ENCODE measurements around the gene SLC6A13. TPM values are rescaled to one million over a fixed set of nuclear protein-coding genes. Genes with fewer than 3 reads are reported as not detected.

The SLC6A13 gene
- total and polyA plus RNA-seq, 7 donors = 0.10 to 0.55 TPM; not detected in 5

GRCh38 chr12:262113-262512 lies 523 bp downstream of the SLC6A13 start:
- DNase-seq = no peak
- Histone ChIP-seq H3K4me1 (no peaks in the 10 kb centered on the region), H3K9me3 (no peaks in the 10 kb centered on the region), H3K36me3 (no peaks in the 10 kb centered on the region), H3K27me3 (peaks cover 4 to 84% (median 29%) of the 10 kb centered on the region in 3 donors), H3K4me3 (no peak overlapping the region), H3K27ac (no peak overlapping the region)
- intact Hi-C loops (cut with DNase I) = no loop called here
- TF ChIP-seq POLR2A (IDR thresholded peaks at IDR 0.05) (no peak), POLR2AphosphoS5 (IDR thresholded peaks at IDR 0.05) (no peak), EP300 (IDR thresholded peaks at IDR 0.05) (no peak), CTCF (IDR thresholded peaks at IDR 0.05) (no peak)

- no peaks in the 10 kb centered on the region for H3K9me3 ChIP-seq
- H3K27ac ChIP-seq = no peak overlapping the region
- no peaks in the 10 kb centered on the region for H3K4me1 ChIP-seq
- no peaks in the 10 kb centered on the region for H3K36me3 ChIP-seq
- 68 to 77% methylated on average over 14 of the region's 14 CpGs for WGBS, 2 donors
- no peak overlapping the region for H3K4me3 ChIP-seq
- peaks cover 4 to 59% (median 27%) of the 10 kb centered on the region in 3 donors for H3K27me3 ChIP-seq
- DNase-seq = no peak
- TF ChIP-seq POLR2AphosphoS5 (IDR thresholded peaks at IDR 0.05) = no peak
- TF ChIP-seq EP300 (IDR thresholded peaks at IDR 0.05) = no peak
- no peak for TF ChIP-seq POLR2A (IDR thresholded peaks at IDR 0.05)
- TF ChIP-seq CTCF (IDR thresholded peaks at IDR 0.05) = no peak
- intact Hi-C loops (cut with DNase I) = no loop called here
Measured at GRCh38 chr12:257521-258321, 4.9 kb downstream of the SLC6A13 start.

GRCh38 chr12:256958-257357 lies 5.7 kb downstream of the SLC6A13 start:
- no peak overlapping the region for H3K4me3 ChIP-seq
- TF ChIP-seq POLR2AphosphoS5 (IDR thresholded peaks at IDR 0.05) (no peak), POLR2A (IDR thresholded peaks at IDR 0.05) (no peak), EP300 (IDR thresholded peaks at IDR 0.05) (no peak), CTCF (IDR thresholded peaks at IDR 0.05) (no peak)
- H3K4me1 ChIP-seq = no peaks in the 10 kb centered on the region
- peaks cover 4 to 52% (median 23%) of the 10 kb centered on the region in 3 donors for H3K27me3 ChIP-seq
- H3K36me3 ChIP-seq = no peaks in the 10 kb centered on the region
- intact Hi-C loops (cut with DNase I) = no loop called here
- no peak overlapping the region for H3K27ac ChIP-seq
- WGBS, 2 donors = 78 to 85% methylated on average over 3 of the region's 3 CpGs
- DNase-seq = no peak
- H3K9me3 ChIP-seq = no peaks in the 10 kb centered on the region

DNA sequence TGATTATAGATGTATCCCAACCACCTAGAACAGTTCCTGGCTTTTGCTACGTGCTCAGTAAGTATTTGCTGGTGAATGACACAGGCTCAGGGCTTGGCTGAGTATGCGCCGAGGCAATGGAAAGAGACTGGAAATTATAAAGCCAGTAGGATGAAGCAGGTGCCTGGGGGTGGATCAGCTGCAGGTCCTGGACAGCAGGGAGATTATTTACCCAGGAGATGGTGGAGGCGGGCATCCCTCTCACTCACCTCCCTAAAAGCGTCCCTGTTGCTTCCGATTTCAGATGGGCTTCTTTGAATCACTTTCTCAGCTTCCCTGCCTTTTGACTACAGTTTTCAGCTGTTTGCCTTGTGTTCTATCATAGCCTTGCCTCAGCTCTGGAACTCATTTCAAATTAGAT lies 6.4 kb downstream of the SLC6A13 start:
- H3K27ac ChIP-seq = no peak overlapping the region
- H3K27me3 ChIP-seq = peaks cover under 1 to 45% (median 16%) of the 10 kb centered on the region in 3 donors
- H3K36me3 ChIP-seq = no peaks in the 10 kb centered on the region
- no peak for DNase-seq
- H3K9me3 ChIP-seq = no peaks in the 10 kb centered on the region
- H3K4me1 ChIP-seq = no peaks in the 10 kb centered on the region
- no peak overlapping the region for H3K4me3 ChIP-seq
- TF ChIP-seq EP300 (IDR thresholded peaks at IDR 0.05) (no peak), POLR2A (IDR thresholded peaks at IDR 0.05) (no peak), POLR2AphosphoS5 (IDR thresholded peaks at IDR 0.05) (no peak), CTCF (IDR thresholded peaks at IDR 0.05) (no peak)
- WGBS, 2 donors = 93% methylated on average over 6 of the region's 6 CpGs
- intact Hi-C loops (cut with DNase I) = no loop called here
